ENCODE results near the gene TMEM235.

TMEM235 gene

DNA sequence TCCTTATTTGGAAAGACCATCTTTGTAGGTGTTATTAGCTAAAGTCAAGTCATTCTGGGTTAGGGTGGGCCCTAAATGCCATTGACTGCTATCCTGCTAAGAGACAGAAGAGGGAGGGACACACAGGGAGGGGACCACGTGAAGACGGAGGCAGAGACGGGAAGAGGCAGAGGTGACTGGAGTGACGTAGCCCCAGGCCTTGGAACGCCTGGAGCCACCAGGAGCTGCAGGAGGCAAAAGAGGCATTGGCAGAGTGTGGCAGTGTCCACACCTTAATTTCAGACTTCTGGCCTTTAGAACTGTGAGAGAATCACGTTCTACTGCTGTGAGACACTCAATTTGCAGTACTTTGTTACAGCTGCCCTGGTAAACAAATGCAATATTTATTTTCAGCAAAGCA lies 31.0 kb upstream of the TMEM235 start:
- TF ChIP-seq, protein P1, sequence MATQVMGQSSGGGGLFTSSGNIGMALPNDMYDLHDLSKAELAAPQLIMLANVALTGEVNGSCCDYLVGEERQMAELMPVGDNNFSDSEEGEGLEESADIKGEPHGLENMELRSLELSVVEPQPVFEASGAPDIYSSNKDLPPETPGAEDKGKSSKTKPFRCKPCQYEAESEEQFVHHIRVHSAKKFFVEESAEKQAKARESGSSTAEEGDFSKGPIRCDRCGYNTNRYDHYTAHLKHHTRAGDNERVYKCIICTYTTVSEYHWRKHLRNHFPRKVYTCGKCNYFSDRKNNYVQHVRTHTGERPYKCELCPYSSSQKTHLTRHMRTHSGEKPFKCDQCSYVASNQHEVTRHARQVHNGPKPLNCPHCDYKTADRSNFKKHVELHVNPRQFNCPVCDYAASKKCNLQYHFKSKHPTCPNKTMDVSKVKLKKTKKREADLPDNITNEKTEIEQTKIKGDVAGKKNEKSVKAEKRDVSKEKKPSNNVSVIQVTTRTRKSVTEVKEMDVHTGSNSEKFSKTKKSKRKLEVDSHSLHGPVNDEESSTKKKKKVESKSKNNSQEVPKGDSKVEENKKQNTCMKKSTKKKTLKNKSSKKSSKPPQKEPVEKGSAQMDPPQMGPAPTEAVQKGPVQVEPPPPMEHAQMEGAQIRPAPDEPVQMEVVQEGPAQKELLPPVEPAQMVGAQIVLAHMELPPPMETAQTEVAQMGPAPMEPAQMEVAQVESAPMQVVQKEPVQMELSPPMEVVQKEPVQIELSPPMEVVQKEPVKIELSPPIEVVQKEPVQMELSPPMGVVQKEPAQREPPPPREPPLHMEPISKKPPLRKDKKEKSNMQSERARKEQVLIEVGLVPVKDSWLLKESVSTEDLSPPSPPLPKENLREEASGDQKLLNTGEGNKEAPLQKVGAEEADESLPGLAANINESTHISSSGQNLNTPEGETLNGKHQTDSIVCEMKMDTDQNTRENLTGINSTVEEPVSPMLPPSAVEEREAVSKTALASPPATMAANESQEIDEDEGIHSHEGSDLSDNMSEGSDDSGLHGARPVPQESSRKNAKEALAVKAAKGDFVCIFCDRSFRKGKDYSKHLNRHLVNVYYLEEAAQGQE (IDR thresholded peaks at IDR 0.05; ENCODE audit: insufficient read depth in 1 of 2, low read depth in 2 of 2, low read length in 2 of 2): no peak
- no peak for TF ChIP-seq TAF1 (IDR thresholded peaks at IDR 0.05; ENCODE audit: borderline replicate concordance, insufficient read depth, low read length)
- no peak for TF ChIP-seq POLR2AphosphoS5 (IDR thresholded peaks at IDR 0.05; ENCODE audit: low read depth, low read length)
- no peak for TF ChIP-seq FOXP2 (optimal IDR thresholded peaks at IDR 0.05; ENCODE audit: borderline replicate concordance, extremely low read depth, extremely low read length, insufficient read depth)
- TF ChIP-seq SIN3A (IDR thresholded peaks at IDR 0.05; ENCODE audit: borderline replicate concordance, insufficient read depth, low read length): no peak

DNA sequence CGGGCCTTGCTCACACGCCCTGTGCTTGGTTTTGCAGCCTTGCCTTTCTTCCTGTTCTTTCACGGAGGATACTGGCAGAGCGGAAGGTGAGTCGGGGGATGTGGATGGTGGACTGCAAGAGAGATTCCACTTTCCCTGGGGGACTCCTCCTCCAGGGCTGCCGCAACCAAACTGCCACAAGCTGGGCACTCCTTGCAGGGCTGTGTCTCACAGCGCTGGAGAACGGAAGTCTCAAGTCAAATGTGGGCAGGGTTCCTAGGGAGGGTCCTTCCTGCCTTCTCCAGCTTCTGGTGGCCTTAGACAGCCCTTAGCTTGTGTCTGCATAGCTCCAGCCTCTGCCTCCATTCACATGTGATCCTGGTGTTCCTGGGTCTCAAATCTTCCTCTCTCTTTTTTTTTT lies 28.8 kb upstream of the TMEM235 start:
- TF ChIP-seq POLR2AphosphoS5 (IDR thresholded peaks at IDR 0.05; ENCODE audit: low read depth, low read length) (no peak), SIN3A (IDR thresholded peaks at IDR 0.05; ENCODE audit: borderline replicate concordance, insufficient read depth, low read length) (no peak), FOXP2 (optimal IDR thresholded peaks at IDR 0.05; ENCODE audit: borderline replicate concordance, extremely low read depth, extremely low read length, insufficient read depth) (no peak), TAF1 (IDR thresholded peaks at IDR 0.05; ENCODE audit: borderline replicate concordance, insufficient read depth, low read length) (no peak)
- TF ChIP-seq, protein P1 (IDR thresholded peaks at IDR 0.05; ENCODE audit: insufficient read depth in 1 of 2, low read depth in 2 of 2, low read length in 2 of 2): no peak

DNA sequence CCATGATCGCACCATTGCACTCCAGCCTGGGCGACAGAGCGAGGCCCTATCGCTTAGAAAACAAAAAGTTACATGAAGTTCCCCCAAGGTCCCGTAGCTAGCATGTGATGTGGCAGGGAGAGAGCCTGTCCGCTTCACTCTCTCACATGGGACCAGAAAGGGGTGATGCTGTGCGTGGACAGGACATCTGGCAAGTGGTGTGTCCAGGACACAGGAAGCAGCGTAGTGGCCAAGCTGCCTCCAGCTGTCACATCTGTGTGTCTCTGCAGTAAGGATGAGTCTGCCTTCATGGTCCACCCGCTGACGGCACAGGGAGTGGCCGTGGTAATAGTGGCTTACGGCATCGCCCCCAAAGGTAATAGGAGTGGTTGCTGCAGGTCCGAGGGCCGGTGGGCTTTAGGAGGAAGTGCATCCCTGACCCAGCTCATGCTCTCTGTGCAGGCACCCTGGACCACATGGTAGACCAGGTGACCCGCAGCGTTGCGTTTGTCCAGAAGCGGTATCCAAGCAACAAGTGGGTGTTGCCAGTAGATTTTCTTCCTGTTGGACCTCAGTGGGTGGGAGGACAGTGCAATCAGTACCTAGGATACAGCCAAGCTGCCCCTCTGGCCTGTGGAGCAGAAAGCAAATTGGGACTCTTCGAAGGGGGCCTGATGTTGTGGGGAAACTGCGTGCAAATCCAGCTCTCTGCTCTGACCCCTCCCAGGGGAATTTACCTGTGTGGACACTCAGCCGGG lies 26.9 kb upstream of the TMEM235 start:
- TF ChIP-seq SIN3A (IDR thresholded peaks at IDR 0.05; ENCODE audit: borderline replicate concordance, insufficient read depth, low read length) (no peak), FOXP2 (optimal IDR thresholded peaks at IDR 0.05; ENCODE audit: borderline replicate concordance, extremely low read depth, extremely low read length, insufficient read depth) (no peak), POLR2AphosphoS5 (IDR thresholded peaks at IDR 0.05; ENCODE audit: low read depth, low read length) (no peak), TAF1 (IDR thresholded peaks at IDR 0.05; ENCODE audit: borderline replicate concordance, insufficient read depth, low read length) (no peak)
- TF ChIP-seq, protein P1 (IDR thresholded peaks at IDR 0.05; ENCODE audit: insufficient read depth in 1 of 2, low read depth in 2 of 2, low read length in 2 of 2): no peak

DNA sequence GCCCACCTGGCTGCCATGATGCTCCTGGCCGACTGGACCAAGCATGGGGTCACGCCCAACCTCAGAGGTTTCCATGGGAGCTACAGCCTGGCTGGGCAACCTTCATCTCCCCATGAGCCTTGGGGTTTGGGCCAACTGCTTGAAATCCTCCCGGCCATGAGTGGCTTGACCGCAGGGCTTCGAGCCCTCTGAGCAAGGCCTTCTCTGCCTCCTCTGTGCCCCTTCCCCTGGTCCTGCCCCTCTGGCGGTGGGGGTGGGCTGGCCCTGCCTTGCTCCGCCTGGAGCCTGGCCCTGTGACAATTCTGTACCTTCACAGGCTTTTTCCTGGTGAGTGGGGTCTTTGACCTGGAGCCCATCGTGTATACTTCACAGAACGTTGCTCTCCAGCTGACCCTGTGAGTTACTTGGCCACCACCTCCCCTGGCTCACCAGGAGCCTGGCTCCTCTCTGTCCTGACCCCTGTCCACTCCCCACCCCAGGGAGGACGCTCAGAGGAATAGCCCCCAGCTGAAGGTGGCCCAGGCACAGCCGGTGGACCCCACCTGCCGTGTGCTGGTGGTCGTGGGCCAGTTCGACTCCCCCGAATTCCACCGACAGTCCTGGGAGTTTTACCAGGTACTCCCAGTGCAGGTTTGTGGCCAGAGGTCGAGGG lies 26.2 kb upstream of the TMEM235 start:
- TF ChIP-seq, protein P1 (IDR thresholded peaks at IDR 0.05; ENCODE audit: insufficient read depth in 1 of 2, low read depth in 2 of 2, low read length in 2 of 2): no peak
- TF ChIP-seq POLR2AphosphoS5 (IDR thresholded peaks at IDR 0.05; ENCODE audit: low read depth, low read length) (no peak), FOXP2 (optimal IDR thresholded peaks at IDR 0.05; ENCODE audit: borderline replicate concordance, extremely low read depth, extremely low read length, insufficient read depth) (no peak), TAF1 (IDR thresholded peaks at IDR 0.05; ENCODE audit: borderline replicate concordance, insufficient read depth, low read length) (no peak), SIN3A (IDR thresholded peaks at IDR 0.05; ENCODE audit: borderline replicate concordance, insufficient read depth, low read length) (no peak)
